ENCODE results near the gene KATNB1.

GRCh38 chr16:57740423-57741071 lies 5.0 kb downstream of the KATNB1 start:
- no peak for TF ChIP-seq POLR2A (IDR thresholded peaks at IDR 0.05)
- TF ChIP-seq CTCF (IDR thresholded peaks at IDR 0.05), result no peak

Measured in right lobe of liver (tissue), 4 donors.